ENCODE data around the gene MANEA.

MANEA gene

GRCh38 chr6:95589067-95589466 lies 11.7 kb downstream of the MANEA start:
- H3K9me3 ChIP-seq (ENCODE audit: low read length): no peaks in the 10 kb centered on the region
- H3K27me3 ChIP-seq (ENCODE audit: control insufficient read depth in 1 of 2, insufficient read depth in 2 of 2, low read length in 2 of 2): no peaks in the 10 kb centered on the region
- H3K36me3 ChIP-seq (ENCODE audit: insufficient read depth, low read length): no peaks in the 10 kb centered on the region
- no peak overlapping the region for H3K27ac ChIP-seq (ENCODE audit: low read depth, low read length)
- no peak overlapping the region for H3K4me3 ChIP-seq (ENCODE audit: low read depth in 1 of 2, low read length in 2 of 2)
- H3K9ac ChIP-seq (ENCODE audit: low read length): no peak overlapping the region
- no peaks in the 10 kb centered on the region for H3K4me1 ChIP-seq (ENCODE audit: insufficient read depth, low read length)

DNA sequence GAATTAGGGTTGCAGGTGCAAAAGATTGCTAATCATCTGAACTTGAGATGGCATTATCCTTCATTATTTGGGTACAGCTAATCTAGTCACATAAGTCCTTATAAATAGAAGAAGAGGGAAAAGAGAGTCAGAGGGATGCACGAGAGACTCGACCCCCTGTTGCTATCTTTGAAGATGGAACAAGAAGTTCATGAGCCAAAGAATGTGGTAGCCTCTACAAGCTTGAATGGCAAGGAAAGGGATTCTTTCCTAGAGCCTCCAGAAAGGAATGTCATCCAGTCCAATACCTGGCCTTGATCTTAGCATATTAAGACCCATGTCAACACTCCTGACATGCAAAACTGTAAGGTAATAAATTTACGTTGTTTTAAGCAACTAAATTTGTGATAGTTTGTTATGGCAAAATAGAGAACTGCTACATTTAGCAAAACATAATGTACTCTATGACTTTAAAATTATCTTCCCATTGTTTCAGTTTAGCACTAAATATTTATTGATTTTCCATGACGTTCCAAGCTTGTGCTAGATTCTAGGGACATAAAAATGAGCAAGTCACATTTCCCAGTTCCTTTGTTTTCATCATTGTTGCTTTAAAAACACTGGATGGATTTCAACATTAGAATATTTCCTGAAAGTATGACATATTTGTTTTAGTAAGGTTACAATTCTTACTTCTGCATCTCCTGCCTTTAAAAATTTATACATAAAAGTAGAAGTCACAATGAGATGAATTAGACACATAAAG lies 12.7 kb downstream of the MANEA start:
- Histone ChIP-seq H3K9me3 (ENCODE audit: low read length) (no peaks in the 10 kb centered on the region), H3K36me3 (ENCODE audit: insufficient read depth, low read length) (no peaks in the 10 kb centered on the region), H3K27ac (ENCODE audit: low read depth, low read length) (no peak overlapping the region), H3K4me1 (ENCODE audit: insufficient read depth, low read length) (no peaks in the 10 kb centered on the region), H3K9ac (ENCODE audit: low read length) (no peak overlapping the region), H3K4me3 (ENCODE audit: low read depth in 1 of 2, low read length in 2 of 2) (no peak overlapping the region), H3K27me3 (ENCODE audit: control insufficient read depth in 1 of 2, insufficient read depth in 2 of 2, low read length in 2 of 2) (no peaks in the 10 kb centered on the region)

- H3K27ac ChIP-seq (ENCODE audit: low read depth, low read length): no peak overlapping the region
- no peaks in the 10 kb centered on the region for H3K36me3 ChIP-seq (ENCODE audit: insufficient read depth, low read length)
- no peaks in the 10 kb centered on the region for H3K27me3 ChIP-seq (ENCODE audit: control insufficient read depth in 1 of 2, insufficient read depth in 2 of 2, low read length in 2 of 2)
- H3K4me3 ChIP-seq (ENCODE audit: low read depth in 1 of 2, low read length in 2 of 2): no peak overlapping the region
- H3K9ac ChIP-seq (ENCODE audit: low read length): no peak overlapping the region
- no peaks in the 10 kb centered on the region for H3K4me1 ChIP-seq (ENCODE audit: insufficient read depth, low read length)
- no peaks in the 10 kb centered on the region for H3K9me3 ChIP-seq (ENCODE audit: low read length)
Measured at GRCh38 chr6:95593025-95593424, 15.7 kb downstream of the MANEA start.

DNA sequence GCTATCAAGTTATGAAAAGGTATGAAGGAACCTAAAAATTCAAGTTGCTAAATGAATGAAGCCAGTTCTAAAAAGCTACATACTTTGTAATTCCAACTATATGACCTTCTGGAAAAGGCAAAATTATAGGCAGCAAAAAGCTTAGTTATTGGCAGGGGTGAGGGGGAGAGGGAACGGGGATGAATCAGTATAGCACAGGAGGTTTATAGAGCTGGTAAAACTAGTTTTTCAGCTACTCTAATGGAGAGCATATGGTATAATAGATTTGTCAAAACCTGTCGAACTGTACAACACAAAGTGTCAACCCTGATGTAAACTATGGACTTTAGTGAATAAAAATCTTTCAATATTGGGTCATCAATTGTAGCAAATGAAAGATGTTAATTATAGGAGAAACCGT lies 18.7 kb downstream of the MANEA start:
- H3K9ac ChIP-seq (ENCODE audit: low read length): no peak overlapping the region
- no peaks in the 10 kb centered on the region for H3K9me3 ChIP-seq (ENCODE audit: low read length)
- no peaks in the 10 kb centered on the region for H3K4me1 ChIP-seq (ENCODE audit: insufficient read depth, low read length)
- H3K4me3 ChIP-seq (ENCODE audit: low read depth in 1 of 2, low read length in 2 of 2): no peak overlapping the region
- H3K27me3 ChIP-seq (ENCODE audit: control insufficient read depth in 1 of 2, insufficient read depth in 2 of 2, low read length in 2 of 2): no peaks in the 10 kb centered on the region
- no peaks in the 10 kb centered on the region for H3K36me3 ChIP-seq (ENCODE audit: insufficient read depth, low read length)
- no peak overlapping the region for H3K27ac ChIP-seq (ENCODE audit: low read depth, low read length)

GRCh38 chr6:95599706-95600105 lies 22.4 kb downstream of the MANEA start:
- Histone ChIP-seq H3K36me3 (ENCODE audit: insufficient read depth, low read length) (no peaks in the 10 kb centered on the region), H3K9me3 (ENCODE audit: low read length) (no peaks in the 10 kb centered on the region), H3K27me3 (ENCODE audit: control insufficient read depth in 1 of 2, insufficient read depth in 2 of 2, low read length in 2 of 2) (no peaks in the 10 kb centered on the region), H3K4me3 (ENCODE audit: low read depth in 1 of 2, low read length in 2 of 2) (no peak overlapping the region), H3K9ac (ENCODE audit: low read length) (no peak overlapping the region), H3K27ac (ENCODE audit: low read depth, low read length) (no peak overlapping the region), H3K4me1 (ENCODE audit: insufficient read depth, low read length) (no peaks in the 10 kb centered on the region)

GRCh38 chr6:95601133-95601532 lies 23.8 kb downstream of the MANEA start:
- Histone ChIP-seq H3K9ac (ENCODE audit: low read length) (no peak overlapping the region), H3K36me3 (ENCODE audit: insufficient read depth, low read length) (no peaks in the 10 kb centered on the region), H3K4me1 (ENCODE audit: insufficient read depth, low read length) (no peaks in the 10 kb centered on the region), H3K9me3 (ENCODE audit: low read length) (no peaks in the 10 kb centered on the region), H3K4me3 (ENCODE audit: low read depth in 1 of 2, low read length in 2 of 2) (no peak overlapping the region), H3K27ac (ENCODE audit: low read depth, low read length) (no peak overlapping the region), H3K27me3 (ENCODE audit: control insufficient read depth in 1 of 2, insufficient read depth in 2 of 2, low read length in 2 of 2) (no peaks in the 10 kb centered on the region)

DNA sequence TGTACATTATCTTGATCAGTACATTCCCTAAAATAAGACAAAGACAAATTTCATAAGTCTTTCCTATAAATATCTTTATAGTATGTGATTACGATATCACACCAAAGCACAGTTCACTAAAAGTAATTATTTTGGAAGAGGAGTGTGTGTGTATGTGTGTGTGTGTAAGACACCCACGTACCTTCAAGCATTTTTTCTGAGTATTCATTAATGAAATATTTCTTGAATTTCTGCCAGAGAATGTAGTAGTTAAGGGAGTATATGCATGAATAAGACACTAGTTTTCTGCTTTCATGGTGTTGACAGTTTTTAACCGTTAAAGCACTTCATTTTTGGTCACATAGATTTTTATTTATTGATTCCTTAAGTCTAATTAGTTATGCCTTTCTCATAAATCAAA lies 36.8 kb downstream of the MANEA start:
- H3K4me1 ChIP-seq (ENCODE audit: insufficient read depth, low read length): no peaks in the 10 kb centered on the region
- no peaks in the 10 kb centered on the region for H3K36me3 ChIP-seq (ENCODE audit: insufficient read depth, low read length)
- H3K4me3 ChIP-seq (ENCODE audit: low read depth in 1 of 2, low read length in 2 of 2): no peak overlapping the region
- H3K27ac ChIP-seq (ENCODE audit: low read depth, low read length): no peak overlapping the region
- no peaks in the 10 kb centered on the region for H3K9me3 ChIP-seq (ENCODE audit: low read length)
- no peaks in the 10 kb centered on the region for H3K27me3 ChIP-seq (ENCODE audit: control insufficient read depth in 1 of 2, insufficient read depth in 2 of 2, low read length in 2 of 2)
- no peak overlapping the region for H3K9ac ChIP-seq (ENCODE audit: low read length)

DNA sequence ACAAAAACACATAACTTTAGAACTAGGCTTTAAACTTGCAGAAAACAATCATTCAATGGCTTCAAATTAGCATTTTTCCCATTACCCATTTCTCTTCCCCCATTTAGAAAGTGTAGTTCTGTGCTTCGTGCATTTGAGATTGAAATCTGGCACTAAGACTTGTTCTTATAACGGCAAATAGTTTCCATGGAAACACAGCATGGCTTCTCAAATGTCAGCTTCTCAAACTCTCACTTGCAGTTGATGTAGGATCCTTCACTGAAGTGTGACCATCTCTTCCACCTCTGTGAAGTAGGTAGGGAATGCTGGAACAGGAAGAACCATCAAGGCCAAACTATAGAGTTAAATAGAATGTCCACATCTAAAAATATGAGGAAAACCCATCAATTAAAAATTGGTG lies 52.2 kb downstream of the MANEA start:
- Histone ChIP-seq H3K9me3 (ENCODE audit: low read length) (no peaks in the 10 kb centered on the region), H3K4me3 (ENCODE audit: low read depth in 1 of 2, low read length in 2 of 2) (no peak overlapping the region), H3K9ac (ENCODE audit: low read length) (no peak overlapping the region), H3K27me3 (ENCODE audit: control insufficient read depth in 1 of 2, insufficient read depth in 2 of 2, low read length in 2 of 2) (no peaks in the 10 kb centered on the region), H3K27ac (ENCODE audit: low read depth, low read length) (no peak overlapping the region), H3K36me3 (ENCODE audit: insufficient read depth, low read length) (no peaks in the 10 kb centered on the region), H3K4me1 (ENCODE audit: insufficient read depth, low read length) (no peaks in the 10 kb centered on the region)

DNA sequence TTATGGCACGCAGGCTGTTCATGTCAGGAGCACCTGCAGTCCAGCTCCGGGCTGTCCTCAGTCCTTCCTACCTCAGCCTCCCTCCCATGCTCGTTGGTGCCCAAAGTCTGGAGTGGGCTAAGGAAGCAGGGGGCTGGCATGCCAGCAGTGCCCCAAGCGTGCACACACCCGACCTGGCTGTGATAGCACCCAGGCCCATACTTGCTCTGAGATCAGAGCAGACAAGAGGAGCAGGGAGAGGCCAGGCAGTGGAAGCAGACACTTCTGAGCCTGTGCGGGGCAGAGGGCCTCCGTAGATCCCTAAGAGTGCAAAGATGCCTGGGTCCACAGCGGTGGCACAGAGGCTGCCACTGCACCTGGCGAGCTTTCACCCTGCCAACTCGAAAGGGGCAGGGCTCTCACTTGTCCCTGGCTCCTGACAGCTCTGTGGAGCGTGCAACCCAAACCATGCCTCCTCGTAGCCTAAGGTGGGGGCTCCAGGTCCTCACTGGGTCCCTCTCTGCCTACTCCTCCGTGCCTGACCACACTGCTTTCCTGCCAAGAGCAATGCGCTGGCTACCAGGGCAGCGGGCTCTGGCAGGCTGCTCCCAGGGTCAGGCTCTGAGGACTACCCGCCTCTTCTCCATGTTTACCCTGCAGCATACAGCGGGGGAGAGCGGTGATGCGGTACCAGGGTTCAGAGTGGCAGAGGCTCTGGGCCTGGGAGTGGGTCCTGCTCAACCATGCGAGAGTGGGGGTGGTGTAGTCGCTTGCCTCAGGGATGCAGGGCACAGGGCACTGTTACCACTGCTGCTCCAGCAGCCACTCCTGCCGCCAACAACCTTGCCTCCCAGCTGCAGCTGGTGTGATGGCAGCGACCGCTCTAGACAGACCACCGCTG lies 59.5 kb downstream of the MANEA start:
- H3K9me3 ChIP-seq (ENCODE audit: low read length): no peaks in the 10 kb centered on the region
- no peaks in the 10 kb centered on the region for H3K36me3 ChIP-seq (ENCODE audit: insufficient read depth, low read length)
- H3K27me3 ChIP-seq (ENCODE audit: control insufficient read depth in 1 of 2, insufficient read depth in 2 of 2, low read length in 2 of 2): no peaks in the 10 kb centered on the region
- H3K4me1 ChIP-seq (ENCODE audit: insufficient read depth, low read length): no peaks in the 10 kb centered on the region
- H3K27ac ChIP-seq (ENCODE audit: low read depth, low read length): no peak overlapping the region
- H3K4me3 ChIP-seq (ENCODE audit: low read depth in 1 of 2, low read length in 2 of 2): no peak overlapping the region
- no peak overlapping the region for H3K9ac ChIP-seq (ENCODE audit: low read length)

DNA sequence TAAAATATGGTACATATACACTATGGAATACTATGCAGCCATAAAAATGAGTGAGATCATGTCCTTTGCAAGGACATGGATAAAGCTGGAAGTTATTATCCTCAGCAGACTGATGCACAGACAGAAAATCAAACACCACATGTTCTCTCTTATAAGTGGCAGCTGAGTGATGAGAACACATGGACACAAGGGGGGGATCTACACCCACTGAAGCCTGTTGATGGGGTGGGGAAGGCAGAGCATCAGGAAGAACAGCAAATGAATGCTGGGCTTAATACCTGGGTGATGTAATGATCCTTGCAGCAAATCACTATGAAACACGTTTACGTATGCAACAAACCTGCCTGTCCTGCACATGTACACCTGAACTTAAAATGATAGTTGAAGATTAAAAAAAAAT lies 71.3 kb downstream of the MANEA start:
- Histone ChIP-seq H3K4me1 (ENCODE audit: insufficient read depth, low read length) (no peaks in the 10 kb centered on the region), H3K9me3 (ENCODE audit: low read length) (no peaks in the 10 kb centered on the region), H3K36me3 (ENCODE audit: insufficient read depth, low read length) (no peaks in the 10 kb centered on the region), H3K9ac (ENCODE audit: low read length) (no peak overlapping the region), H3K27me3 (ENCODE audit: control insufficient read depth in 1 of 2, insufficient read depth in 2 of 2, low read length in 2 of 2) (no peaks in the 10 kb centered on the region), H3K4me3 (ENCODE audit: low read depth in 1 of 2, low read length in 2 of 2) (no peak overlapping the region), H3K27ac (ENCODE audit: low read depth, low read length) (no peak overlapping the region)

GRCh38 chr6:95649451-95649850 lies 72.1 kb downstream of the MANEA start:
- Histone ChIP-seq H3K36me3 (ENCODE audit: insufficient read depth, low read length) (no peaks in the 10 kb centered on the region), H3K9ac (ENCODE audit: low read length) (no peak overlapping the region), H3K27me3 (ENCODE audit: control insufficient read depth in 1 of 2, insufficient read depth in 2 of 2, low read length in 2 of 2) (no peaks in the 10 kb centered on the region), H3K9me3 (ENCODE audit: low read length) (no peaks in the 10 kb centered on the region), H3K4me1 (ENCODE audit: insufficient read depth, low read length) (no peaks in the 10 kb centered on the region), H3K4me3 (ENCODE audit: low read depth in 1 of 2, low read length in 2 of 2) (no peak overlapping the region), H3K27ac (ENCODE audit: low read depth, low read length) (no peak overlapping the region)
